ENCODE results near the gene FBXO2. TPM values are rescaled to one million over a fixed set of nuclear protein-coding genes. Genes with fewer than 3 reads are reported as not detected.

Gene FBXO2
- total RNA-seq, 4 donors from 2014 or later = 8.2 to 16.7 (median 13.5) TPM

DNA sequence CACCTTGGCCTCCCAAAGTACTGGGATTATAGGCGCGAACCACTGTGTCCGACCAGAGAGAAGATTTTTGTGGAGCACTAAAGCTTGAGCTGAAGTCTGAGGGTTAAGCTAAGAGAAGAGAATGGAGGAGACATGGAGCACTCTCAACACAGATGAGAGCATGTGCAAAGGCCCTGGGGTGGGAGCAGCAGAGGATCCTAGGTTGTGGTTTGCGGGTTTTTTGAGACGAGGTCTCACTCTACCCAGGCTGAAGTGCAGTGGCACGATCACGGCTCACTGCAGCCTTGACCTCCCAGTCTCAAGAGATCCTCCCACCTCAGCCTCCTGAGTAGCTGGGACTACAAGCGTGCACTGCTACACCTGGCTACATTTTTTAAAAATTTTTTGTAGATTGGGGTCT, 30.5 kb downstream of the FBXO2 start:
- no peaks in the 10 kb centered on the region for H3K36me3 ChIP-seq
- WGBS = 86% methylated on average over 8 of the region's 8 CpGs
- H3K9me3 ChIP-seq = no peaks in the 10 kb centered on the region
- H3K4me1 ChIP-seq = no peaks in the 10 kb centered on the region
- no peak for TF ChIP-seq POLR2A (IDR thresholded peaks at IDR 0.05)
- TF ChIP-seq, protein P1, sequence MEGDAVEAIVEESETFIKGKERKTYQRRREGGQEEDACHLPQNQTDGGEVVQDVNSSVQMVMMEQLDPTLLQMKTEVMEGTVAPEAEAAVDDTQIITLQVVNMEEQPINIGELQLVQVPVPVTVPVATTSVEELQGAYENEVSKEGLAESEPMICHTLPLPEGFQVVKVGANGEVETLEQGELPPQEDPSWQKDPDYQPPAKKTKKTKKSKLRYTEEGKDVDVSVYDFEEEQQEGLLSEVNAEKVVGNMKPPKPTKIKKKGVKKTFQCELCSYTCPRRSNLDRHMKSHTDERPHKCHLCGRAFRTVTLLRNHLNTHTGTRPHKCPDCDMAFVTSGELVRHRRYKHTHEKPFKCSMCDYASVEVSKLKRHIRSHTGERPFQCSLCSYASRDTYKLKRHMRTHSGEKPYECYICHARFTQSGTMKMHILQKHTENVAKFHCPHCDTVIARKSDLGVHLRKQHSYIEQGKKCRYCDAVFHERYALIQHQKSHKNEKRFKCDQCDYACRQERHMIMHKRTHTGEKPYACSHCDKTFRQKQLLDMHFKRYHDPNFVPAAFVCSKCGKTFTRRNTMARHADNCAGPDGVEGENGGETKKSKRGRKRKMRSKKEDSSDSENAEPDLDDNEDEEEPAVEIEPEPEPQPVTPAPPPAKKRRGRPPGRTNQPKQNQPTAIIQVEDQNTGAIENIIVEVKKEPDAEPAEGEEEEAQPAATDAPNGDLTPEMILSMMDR (IDR thresholded peaks at IDR 0.05) = no peak
- no peak for TF ChIP-seq EP300 (IDR thresholded peaks at IDR 0.05)
- no peak for TF ChIP-seq POLR2AphosphoS5 (IDR thresholded peaks at IDR 0.05)
- DNase-seq (ENCODE audit: low spot score in 2 of 2) = no peak
- H3K27ac ChIP-seq = no peak overlapping the region
- peaks cover 69% of the 10 kb centered on the region for H3K27me3 ChIP-seq
- no peak overlapping the region for H3K4me3 ChIP-seq

DNA sequence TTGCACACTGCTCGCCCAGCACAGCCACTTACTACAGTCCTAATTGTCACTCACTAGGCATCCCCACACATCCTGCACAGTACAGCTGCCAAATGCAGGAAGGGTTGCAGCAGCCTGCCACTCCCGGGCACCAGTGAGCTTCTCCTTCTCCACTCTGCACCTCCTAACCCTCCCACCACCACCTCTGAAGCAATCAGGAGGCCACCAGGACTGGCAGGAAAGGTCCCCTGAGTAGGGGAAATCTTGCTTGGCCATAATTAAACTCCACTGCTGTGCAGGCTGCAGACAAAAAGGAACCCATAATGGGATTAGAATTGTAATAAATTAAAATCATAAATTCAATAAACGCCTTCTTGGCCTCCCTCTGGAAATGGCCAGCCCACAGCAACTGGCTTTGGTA, 31.8 kb downstream of the FBXO2 start:
- Histone ChIP-seq H3K27ac (no peak overlapping the region), H3K4me3 (no peak overlapping the region), H3K27me3 (peaks cover 63% of the 10 kb centered on the region), H3K36me3 (no peaks in the 10 kb centered on the region), H3K9me3 (no peaks in the 10 kb centered on the region), H3K4me1 (no peaks in the 10 kb centered on the region)
- TF ChIP-seq, protein P1 (IDR thresholded peaks at IDR 0.05) = no peak
- no peak for TF ChIP-seq POLR2A (IDR thresholded peaks at IDR 0.05)
- TF ChIP-seq POLR2AphosphoS5 (IDR thresholded peaks at IDR 0.05) = no peak
- no peak for TF ChIP-seq EP300 (IDR thresholded peaks at IDR 0.05)
- 49% methylated on average over 3 of the region's 3 CpGs for WGBS
- DNase-seq (ENCODE audit: low spot score in 2 of 2) = no peak

DNA sequence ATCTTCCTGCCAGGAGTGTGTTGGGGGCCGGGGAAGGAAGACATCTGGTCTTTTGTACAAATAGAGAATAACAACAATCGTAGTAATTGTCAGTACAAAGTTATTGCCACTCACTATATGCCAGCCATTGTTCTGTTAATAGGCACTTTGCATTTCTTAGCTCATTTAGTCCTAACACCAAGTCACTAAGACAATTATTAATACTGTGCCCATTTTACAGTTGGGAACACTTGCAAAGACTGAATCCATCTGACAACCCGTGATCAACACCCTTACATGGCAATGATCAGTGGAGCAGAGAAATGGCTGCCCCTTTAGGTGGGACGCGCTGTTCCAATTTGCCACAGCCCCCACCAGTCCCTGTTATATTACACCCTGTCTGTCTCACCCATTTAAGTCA, 33.3 kb downstream of the FBXO2 start:
- no peaks in the 10 kb centered on the region for H3K9me3 ChIP-seq
- TF ChIP-seq POLR2A (IDR thresholded peaks at IDR 0.05) (no peak), EP300 (IDR thresholded peaks at IDR 0.05) (no peak), POLR2AphosphoS5 (IDR thresholded peaks at IDR 0.05) (no peak)
- TF ChIP-seq, protein P1 (IDR thresholded peaks at IDR 0.05) = no peak
- no peaks in the 10 kb centered on the region for H3K36me3 ChIP-seq
- H3K27ac ChIP-seq = no peak overlapping the region
- peaks cover 61% of the 10 kb centered on the region for H3K27me3 ChIP-seq
- DNase-seq (ENCODE audit: low spot score in 2 of 2) = no peak
- H3K4me3 ChIP-seq = no peak overlapping the region
- no peaks in the 10 kb centered on the region for H3K4me1 ChIP-seq
- 78% methylated on average over 5 of the region's 5 CpGs for WGBS

DNA sequence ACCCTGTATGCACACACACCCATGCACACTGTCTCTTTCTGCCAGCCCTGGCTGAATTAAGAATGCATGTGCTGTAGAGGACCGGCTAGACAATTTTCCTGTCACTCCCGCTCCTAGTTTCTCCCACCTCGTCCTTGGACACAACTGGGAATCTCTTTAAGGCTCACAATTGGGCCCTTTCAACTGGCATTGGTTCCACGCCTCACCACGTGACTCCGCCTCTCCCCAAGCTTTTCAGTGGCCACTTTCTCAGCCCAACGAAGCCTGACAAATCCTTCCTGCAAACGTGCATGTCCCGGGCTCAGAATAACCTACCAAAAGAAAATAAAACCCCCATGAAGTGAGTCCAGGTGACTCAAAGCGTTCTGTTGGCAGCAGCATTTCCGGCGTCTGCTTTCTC, 33.8 kb downstream of the FBXO2 start:
- Histone ChIP-seq H3K4me1 (no peaks in the 10 kb centered on the region), H3K4me3 (no peak overlapping the region), H3K9me3 (no peaks in the 10 kb centered on the region), H3K36me3 (no peaks in the 10 kb centered on the region), H3K27me3 (peaks cover 58% of the 10 kb centered on the region), H3K27ac (no peak overlapping the region)
- TF ChIP-seq, protein P1 (IDR thresholded peaks at IDR 0.05) = no peak
- TF ChIP-seq EP300 (IDR thresholded peaks at IDR 0.05) = no peak
- no peak for TF ChIP-seq POLR2AphosphoS5 (IDR thresholded peaks at IDR 0.05)
- no peak for TF ChIP-seq POLR2A (IDR thresholded peaks at IDR 0.05)
- DNase-seq (ENCODE audit: low spot score in 2 of 2) = no peak
- 51% methylated on average over 12 of the region's 12 CpGs for WGBS

DNA sequence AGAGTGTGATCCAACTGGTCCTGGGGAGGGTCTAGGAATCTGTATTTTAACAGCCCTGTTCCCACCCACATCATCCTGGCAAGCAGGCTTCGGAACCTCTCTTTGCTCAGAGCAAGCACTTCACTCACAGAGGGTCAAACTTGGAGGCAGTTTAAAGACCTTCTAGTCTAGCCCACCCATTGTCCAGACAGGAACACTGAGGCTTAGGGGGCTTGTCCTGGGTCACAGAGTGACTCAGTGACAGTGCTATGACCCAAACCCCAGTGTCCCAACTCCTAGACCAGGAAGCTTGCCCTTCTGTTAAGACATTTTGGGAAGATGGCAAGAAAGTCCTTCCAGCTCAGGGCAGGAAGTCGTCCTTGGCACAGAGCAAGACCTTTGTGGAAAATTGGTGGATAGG, 36.5 kb downstream of the FBXO2 start:
- 69% methylated on average over 2 of the region's 2 CpGs for WGBS
- Histone ChIP-seq H3K36me3 (no peaks in the 10 kb centered on the region), H3K9me3 (no peaks in the 10 kb centered on the region), H3K4me3 (no peak overlapping the region), H3K27me3 (peaks cover 39% of the 10 kb centered on the region), H3K4me1 (no peaks in the 10 kb centered on the region), H3K27ac (no peak overlapping the region)
- TF ChIP-seq EP300 (IDR thresholded peaks at IDR 0.05) (no peak), POLR2A (IDR thresholded peaks at IDR 0.05) (no peak), POLR2AphosphoS5 (IDR thresholded peaks at IDR 0.05) (no peak)
- TF ChIP-seq, protein P1 (IDR thresholded peaks at IDR 0.05) = no peak
- DNase-seq (ENCODE audit: low spot score in 2 of 2) = no peak

All from suprapubic skin (tissue), 4 donors.